Liver (tissue), 9 donors: ENCODE measurements around the gene FGF19. TPM values are rescaled to one million over a fixed set of nuclear protein-coding genes. Genes with fewer than 3 reads are reported as not detected.

Experiments
- DNase-seq: peaks from one replicate; pipeline ENCODE4 v3.0.0-alpha.2; 2017; ENCODE audit warnings: low spot score
- H3K27ac ChIP-seq, 2 donors: one replicate each; pipeline ENCODE4 v1.7.0; 2013; ENCODE audit warnings: inconsistent platforms in 2 of 2, low read length in 2 of 2, control low read depth in 1 of 2, low read depth in 1 of 2, mild to moderate bottlenecking in 1 of 2
- H3K27me3 ChIP-seq, 4 donors: one replicate each; pipeline versions ENCODE4 v1.6.1 to v1.7.0; 2013; ENCODE audit warnings: low read length in 3 of 4, inconsistent platforms in 1 of 4, mild to moderate bottlenecking in 1 of 4, moderate library complexity in 1 of 4; ENCODE audit not compliant: control insufficient read depth in 4 of 4, insufficient read depth in 4 of 4
- H3K36me3 ChIP-seq, 4 donors: one replicate each; pipeline versions ENCODE4 v1.6.1 to v1.7.0; 2013; ENCODE audit warnings: low read length in 3 of 4, mild to moderate bottlenecking in 3 of 4, low read depth in 1 of 4, moderate library complexity in 1 of 4; ENCODE audit not compliant: control insufficient read depth in 4 of 4, insufficient read depth in 3 of 4
- H3K4me1 ChIP-seq, 4 donors: one replicate each; pipeline versions ENCODE4 v1.6.1 to v1.7.0; 2013; ENCODE audit warnings: low read length in 3 of 4, mild to moderate bottlenecking in 3 of 4, moderate library complexity in 1 of 4; ENCODE audit not compliant: control insufficient read depth in 4 of 4, insufficient read depth in 4 of 4
- H3K4me3 ChIP-seq, 3 donors: one replicate each; pipeline versions ENCODE4 v1.6.1 to v1.7.0; 2013; ENCODE audit warnings: low read length in 3 of 3, control low read depth in 1 of 3, low read depth in 1 of 3, mild to moderate bottlenecking in 1 of 3
- H3K9ac ChIP-seq, 2 donors: one replicate each; pipeline ENCODE4 v1.7.0; 2013; ENCODE audit warnings: low read length in 2 of 2, mild to moderate bottlenecking in 2 of 2, moderate library complexity in 2 of 2, control low read depth in 1 of 2, low read depth in 1 of 2
- H3K9me3 ChIP-seq, 4 donors: one replicate each; pipeline versions ENCODE4 v1.6.1 to v1.7.0; 2013; ENCODE audit warnings: low read length in 3 of 4; ENCODE audit not compliant: control insufficient read depth in 4 of 4
- CTCF ChIP-seq: fragments of 150-350 bp; IDR thresholded peaks from 2 replicates; pipeline ENCODE4 v1.5.1; 2017; ENCODE audit warnings: improper control_type of control experiment, low read depth, low read length; ENCODE audit not compliant: missing input control
- FOXA1 ChIP-seq: IDR thresholded peaks from 2 replicates; pipeline ENCODE4 v1.6.1; 2016; ENCODE audit warnings: antibody characterized with exemption
- FOXA2 ChIP-seq: IDR thresholded peaks from 2 replicates; pipeline ENCODE4 v1.6.1; 2016; ENCODE audit warnings: antibody characterized with exemption
- HNF4A ChIP-seq, 2 donors: conservative IDR thresholded peaks; 2 replicates each; pipeline ENCODE4 v1.6.1; 2016; ENCODE audit warnings: antibody characterized with exemption in 2 of 2, mild to moderate bottlenecking in 2 of 2
- HNF4G ChIP-seq: IDR thresholded peaks from 2 replicates; pipeline ENCODE4 v1.6.1; 2016; ENCODE audit warnings: antibody characterized with exemption
- JUND ChIP-seq, 2 donors: IDR thresholded peaks; 2 replicates each; pipeline ENCODE4 v1.6.1; 2016; ENCODE audit warnings: antibody characterized with exemption in 2 of 2
- NR2F2 ChIP-seq: IDR thresholded peaks from 2 replicates; pipeline ENCODE4 v1.6.1; 2016; ENCODE audit warnings: antibody characterized with exemption
- RAD21 ChIP-seq, 2 donors: IDR thresholded peaks; 2 replicates each; pipeline ENCODE4 v1.6.1; 2016; ENCODE audit warnings: antibody characterized with exemption in 2 of 2, mild to moderate bottlenecking in 2 of 2
- REST ChIP-seq: IDR thresholded peaks from 2 replicates; pipeline ENCODE4 v1.6.1; 2016; ENCODE audit warnings: antibody characterized with exemption, mild to moderate bottlenecking
- RXRA ChIP-seq, 2 donors: IDR thresholded peaks; 2 replicates each; pipeline ENCODE4 v1.6.1; 2017 to 2018; ENCODE audit warnings: antibody characterized with exemption in 2 of 2, mild to moderate bottlenecking in 1 of 2
- SP1 ChIP-seq: IDR thresholded peaks from 2 replicates; pipeline ENCODE4 v1.6.1; 2018; ENCODE audit warnings: antibody characterized with exemption, mild to moderate bottlenecking
- TAF1 ChIP-seq: conservative IDR thresholded peaks from 2 replicates; pipeline ENCODE4 v1.6.1; 2016; ENCODE audit warnings: antibody characterized with exemption, mild to moderate bottlenecking
- YY1 ChIP-seq: IDR thresholded peaks from 2 replicates; pipeline ENCODE4 v1.6.1; 2016; ENCODE audit warnings: antibody characterized with exemption, mild to moderate bottlenecking
- ZBTB33 ChIP-seq: IDR thresholded peaks from 2 replicates; pipeline ENCODE4 v1.6.1; 2016; ENCODE audit warnings: antibody characterized with exemption
- WGBS: extraction: QIAGEN DNeasy Blood & Tissue Kit; methylation state at CpG from one replicate; pipeline ENCODE4 v1.1.7; 2013; 5-methylcytosine and 5-hydroxymethylcytosine counted together
- polyA plus RNA-seq, 2 donors: library from polyadenylated mRNA; stranded (reverse) in 1 of 2; unstranded in 1 of 2; fragments of 200-250 nt in 1 of 2; fragments of >200 nt in 1 of 2; fragmentation: Nextera tagmentation in 1 of 2; extraction: Ambion mirVana in 1 of 2; gene quantifications; one replicate each; pipeline versions ENCODE4 v1.2.1 to v1.2.3, GENCODE V29; 2013 to 2015
- total RNA-seq, 2 donors: library from RNA; depleted of rRNA; stranded (reverse); fragments of >200 nt; gene quantifications; one replicate each; pipeline ENCODE4 v1.2.3, GENCODE V29; 2014
- donor health status: healthy.
- donor health status: healthy.
- donor health status: healthy.
- donor health status: healthy.
- donor health status: healthy.

Gene FGF19
- total and polyA plus RNA-seq, 4 donors: 0.09 TPM; not detected in 3

- H3K27me3 ChIP-seq: peaks cover 0 to 16% (median 2%) of the 10 kb centered on the region in 4 donors
- H3K4me1 ChIP-seq: peaks cover 0 to 13% (median 5%) of the 10 kb centered on the region in 4 donors
- H3K9ac ChIP-seq: no peak overlapping the region
- TF ChIP-seq SP1 (no peak), RXRA (IDR thresholded peaks at IDR 0.05) (no peak), HNF4A (conservative IDR thresholded peaks at IDR 0.05) (no peak), FOXA2 (no peak), FOXA1 (no peak), NR2F2 (no peak)
- H3K36me3 ChIP-seq: no peaks in the 10 kb centered on the region
- DNase-seq: no peak
- 74% methylated on average over 7 of the region's 7 CpGs for WGBS
- no peak overlapping the region for H3K4me3 ChIP-seq
- no peaks in the 10 kb centered on the region for H3K9me3 ChIP-seq
- H3K27ac ChIP-seq: no peak overlapping the region
Measured at GRCh38 chr11:69707176-69707575, 3.4 kb upstream of the FGF19 start.

DNA sequence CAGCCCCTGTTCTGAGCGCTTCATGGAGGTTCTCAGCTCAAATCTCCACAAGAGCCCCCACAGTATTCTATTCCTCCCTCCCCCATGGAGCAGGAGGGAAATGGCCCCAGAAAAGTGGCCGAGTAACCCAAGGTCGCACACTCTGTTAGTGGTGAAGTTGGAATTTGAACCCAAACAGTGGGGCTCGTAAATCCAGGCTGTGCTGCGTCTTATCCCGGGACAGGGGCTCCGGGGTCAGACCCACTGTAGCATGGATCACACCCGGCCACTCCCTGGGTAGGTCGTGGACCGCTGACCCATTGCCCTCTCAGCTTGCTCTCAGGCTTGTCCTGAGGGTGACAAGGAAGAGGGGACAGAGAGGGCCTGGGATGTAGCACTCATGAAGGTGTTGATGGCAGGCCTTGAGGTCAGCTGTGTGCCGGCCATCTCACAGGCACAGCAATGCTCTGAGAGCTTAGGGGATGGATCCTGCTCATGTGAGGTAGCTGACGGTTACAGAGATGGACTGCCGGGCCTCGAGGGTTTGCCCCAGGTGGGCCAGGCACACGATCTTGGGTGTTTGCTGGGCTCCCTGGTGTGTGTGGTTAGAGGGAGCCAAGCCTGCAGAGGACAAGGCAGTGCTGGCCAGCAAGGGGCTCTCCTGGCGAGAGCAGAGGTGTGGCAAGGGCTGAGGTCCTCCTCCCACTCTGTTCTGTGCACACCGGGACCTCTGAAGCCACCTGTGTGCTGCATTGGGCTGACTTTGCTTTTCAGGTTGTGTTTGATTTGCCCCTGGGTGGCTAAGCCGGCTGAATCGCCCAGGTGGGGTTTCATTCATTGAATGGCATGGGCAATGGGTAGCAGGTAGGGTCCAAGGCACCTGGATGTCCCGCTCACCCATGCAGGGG, 2.3 kb upstream of the FGF19 start:
- H3K36me3 ChIP-seq: no peaks in the 10 kb centered on the region
- no peak overlapping the region for H3K9ac ChIP-seq
- H3K4me3 ChIP-seq: no peak overlapping the region
- 54% methylated on average over 20 of the region's 20 CpGs for WGBS
- no peak overlapping the region for H3K27ac ChIP-seq
- no peak for DNase-seq
- peaks cover 1 to 15% (median 6%) of the 10 kb centered on the region in 4 donors for H3K4me1 ChIP-seq
- TF ChIP-seq TAF1 (no peak), JUND (IDR thresholded peaks at IDR 0.05) (no peak), HNF4A (conservative IDR thresholded peaks at IDR 0.05) (peak in 1 of 2 donors; percentile 15), RXRA (IDR thresholded peaks at IDR 0.05) (no peak), FOXA1 (no peak), HNF4G (no peak), FOXA2 (no peak), SP1 (no peak)
- no peaks in the 10 kb centered on the region for H3K9me3 ChIP-seq
- peaks cover 0 to 16% (median 3%) of the 10 kb centered on the region in 4 donors for H3K27me3 ChIP-seq

DNA sequence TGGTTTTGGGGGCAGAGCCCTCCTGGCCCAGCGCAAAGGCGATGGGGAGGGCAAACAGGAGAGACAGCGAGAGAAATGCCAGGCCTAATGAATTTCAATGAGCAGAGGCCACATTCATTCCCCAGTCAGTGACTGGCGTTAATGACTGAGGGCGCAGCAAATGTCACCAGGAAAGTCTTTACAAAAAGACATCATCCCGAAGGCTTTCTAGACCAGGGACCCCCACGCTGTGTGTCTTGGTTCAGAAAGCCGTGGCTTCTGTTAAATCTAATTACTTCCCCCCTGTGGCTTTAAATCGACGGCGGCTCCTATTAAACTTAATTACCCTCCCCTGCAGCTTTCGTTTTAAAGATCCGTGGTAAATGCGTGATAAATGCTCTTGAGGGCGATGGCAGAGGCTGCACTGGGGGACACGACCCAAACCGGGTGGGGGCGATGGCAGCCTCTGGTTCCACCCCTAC, 1.6 kb upstream of the FGF19 start:
- DNase-seq: no peak
- Histone ChIP-seq H3K9ac (no peak overlapping the region), H3K4me3 (no peak overlapping the region), H3K27ac (no peak overlapping the region), H3K36me3 (no peaks in the 10 kb centered on the region), H3K9me3 (no peaks in the 10 kb centered on the region), H3K27me3 (peaks cover 0 to 16% (median 3%) of the 10 kb centered on the region in 4 donors), H3K4me1 (peaks cover 4 to 22% (median 12%) of the 10 kb centered on the region in 4 donors)
- WGBS: 32% methylated on average over 18 of the region's 18 CpGs
- TF ChIP-seq RXRA (IDR thresholded peaks at IDR 0.05): no peak
- no peak for TF ChIP-seq YY1
- TF ChIP-seq NR2F2: no peak
- no peak for TF ChIP-seq REST
- TF ChIP-seq TAF1: no peak
- no peak for TF ChIP-seq CTCF
- no peak for TF ChIP-seq HNF4G
- TF ChIP-seq RAD21 (IDR thresholded peaks at IDR 0.05): no peak
- TF ChIP-seq SP1: no peak
- TF ChIP-seq ZBTB33: no peak
